ENCODE data around the gene MED19.
A peak's percentile ranks its signal among the peaks of the same experiment; 100 is the strongest.
"Not testable (repeated sequence)": the region's sequence is repeated elsewhere in the genome, so short reads cannot be mapped to it uniquely, and the experiment has no call there.

MED19 gene

DNA sequence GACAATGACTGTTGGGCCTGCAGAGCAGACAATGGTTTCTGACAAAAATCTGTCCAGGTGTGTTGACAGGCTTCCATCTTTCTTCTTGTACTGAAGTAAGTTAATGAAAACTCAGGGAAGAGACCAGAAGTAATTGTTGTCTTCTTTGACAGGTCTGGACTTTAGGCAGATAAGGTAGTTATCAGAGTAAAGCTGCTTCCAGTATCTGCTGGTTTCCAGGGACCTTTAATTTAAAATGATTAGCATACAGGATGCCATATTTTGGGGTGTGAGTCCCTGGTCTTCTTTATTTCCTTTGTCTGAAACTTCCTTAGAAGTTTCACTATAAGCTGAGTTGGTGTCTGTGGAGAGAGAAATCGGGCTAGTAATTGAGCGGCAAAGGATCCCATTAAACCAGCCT is 1.8 kb upstream of the MED19 start:
- no peak overlapping the region for H4K91ac ChIP-seq (ENCODE audit: low read depth, low read length, poor library complexity)
- H3K23ac ChIP-seq (ENCODE audit: low read depth, low read length, poor library complexity) = no peak overlapping the region
- no peak overlapping the region for H2BK15ac ChIP-seq (ENCODE audit: low read length)
- H3K4me2 ChIP-seq (ENCODE audit: insufficient read depth, low read length, poor library complexity, severe bottlenecking) = no peak overlapping the region
- no peak overlapping the region for H3K9ac ChIP-seq (ENCODE audit: low read depth, low read length, poor library complexity)
- no peak overlapping the region for H2BK120ac ChIP-seq (ENCODE audit: low read depth, low read length)
- no peak overlapping the region for H3K14ac ChIP-seq (ENCODE audit: low read length)
- H3K79me1 ChIP-seq (ENCODE audit: low read depth, low read length) = peaks cover 12% of the 10 kb centered on the region
- no peak overlapping the region for H2AK5ac ChIP-seq (ENCODE audit: low read depth, low read length)
- H3K4me3 ChIP-seq (ENCODE audit: low read length in 2 of 2) = peak overlapping the region in 1 of 2 donors; percentile 97
- DNase-seq (ENCODE audit: low spot score) = no peak
- no peak overlapping the region for H4K8ac ChIP-seq (ENCODE audit: low read depth, low read length)
- H3K27me3 ChIP-seq (ENCODE audit: control insufficient read depth in 3 of 3, insufficient read depth in 3 of 3, low read depth in 1 of 3, low read length in 3 of 3) = no peaks in the 10 kb centered on the region
- peaks cover 6 to 12% of the 10 kb centered on the region in 2 donors for H3K4me1 ChIP-seq (ENCODE audit: control insufficient read depth in 2 of 2, insufficient read depth in 1 of 2, low read depth in 1 of 2, low read length in 2 of 2)
- no peak overlapping the region for H3K4ac ChIP-seq (ENCODE audit: low read length)
- H3K36me3 ChIP-seq (replicated peaks in 1 of 2; ENCODE audit: control insufficient read depth in 2 of 2, insufficient read depth in 2 of 2, low read length in 2 of 2) = peaks cover 4 to 20% of the 10 kb centered on the region in 2 donors
- H2BK5ac ChIP-seq (ENCODE audit: low read length) = no peak overlapping the region
- H2BK12ac ChIP-seq (ENCODE audit: low read length) = no peak overlapping the region
- H3K27ac ChIP-seq (replicated peaks; ENCODE audit: low read length) = no peak overlapping the region
- WGBS, 2 donors (ENCODE audit: extremely low coverage in 2 of 2, insufficient read length in 2 of 2, insufficient replicate concordance in 1 of 2) = no CpG with 5 or more reads among the region's 2 CpGs
- no peak overlapping the region for H2AFZ ChIP-seq (ENCODE audit: low read length)
- H3K9me3 ChIP-seq (replicated peaks in 1 of 2; ENCODE audit: control insufficient read depth in 2 of 2, insufficient read depth in 1 of 2, low read depth in 1 of 2, low read length in 2 of 2) = peaks cover 0 to 6% of the 10 kb centered on the region in 2 donors
- no peak overlapping the region for H3K18ac ChIP-seq (ENCODE audit: low read length)

DNA sequence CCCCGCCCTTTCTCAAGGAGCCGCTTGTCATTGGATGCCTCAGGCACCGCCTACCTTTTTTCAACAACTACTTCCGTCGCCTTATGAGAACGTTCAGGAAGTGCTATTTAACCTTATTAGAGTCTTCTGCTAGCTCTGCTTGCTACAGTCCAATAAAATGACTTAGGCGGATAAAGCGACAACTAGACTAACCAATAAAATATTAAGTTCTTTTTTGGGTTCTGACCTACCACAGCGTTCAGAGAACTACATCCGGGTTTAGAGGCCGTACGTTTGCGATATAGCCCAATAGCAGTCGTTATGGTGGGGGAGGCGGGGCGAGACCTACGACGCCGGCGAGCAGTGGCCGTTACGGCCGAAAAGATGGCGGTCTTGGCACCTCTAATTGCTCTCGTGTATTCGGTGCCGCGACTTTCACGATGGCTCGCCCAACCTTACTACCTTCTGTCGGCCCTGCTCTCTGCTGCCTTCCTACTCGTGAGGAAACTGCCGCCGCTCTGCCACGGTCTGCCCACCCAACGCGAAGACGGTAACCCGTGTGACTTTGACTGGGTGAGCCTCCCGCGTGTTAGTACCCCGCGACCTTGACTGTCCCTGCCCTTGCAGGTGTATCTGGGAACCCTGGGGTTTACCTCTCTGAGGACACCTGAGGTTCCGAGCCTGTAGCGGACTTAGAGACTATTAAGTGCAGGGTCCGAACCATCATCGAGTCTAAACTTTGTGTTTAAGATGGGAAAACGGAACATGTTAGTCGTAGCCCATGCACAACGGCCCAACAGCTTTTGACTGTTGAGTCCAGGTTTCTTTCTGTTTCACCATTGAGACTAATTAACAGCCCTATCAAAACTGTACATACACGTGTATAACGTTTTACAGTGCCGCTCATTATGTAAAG is 488 bp upstream of the MED19 start, which contains the start of gene TMX2:
Gene TMX2 (plus strand): TSS at position 338 of the 895 bp plus-strand sequence. CDS start 26 bp downstream, at position 364.
- peak within 1 kb of the TSS; percentile 89 for H3K27ac ChIP-seq (replicated peaks; ENCODE audit: low read length)
- H2AFZ ChIP-seq (ENCODE audit: low read length) = peak within 1 kb of the TSS; percentile 94
- H3K18ac ChIP-seq (ENCODE audit: low read length) = peak within 1 kb of the TSS; percentile 97
- H3K9ac ChIP-seq (ENCODE audit: low read depth, low read length, poor library complexity) = peak within 1 kb of the TSS; percentile 98
- H4K8ac ChIP-seq (ENCODE audit: low read depth, low read length) = peak within 1 kb of the TSS; percentile 70
- peak within 1 kb of the TSS; percentile 19 for H2AK5ac ChIP-seq (ENCODE audit: low read depth, low read length)
- WGBS, 2 donors (ENCODE audit: extremely low coverage in 2 of 2, insufficient read length in 2 of 2, insufficient replicate concordance in 1 of 2) = no CpG with 5 or more reads among the region's 53 CpGs
- peak within 1 kb of the TSS; percentile 90 for H2BK5ac ChIP-seq (ENCODE audit: low read length)
- no peak within 1 kb of the TSS for H2BK120ac ChIP-seq (ENCODE audit: low read depth, low read length)
- peak within 1 kb of the TSS; percentile 63 for H2BK15ac ChIP-seq (ENCODE audit: low read length)
- peak within 1 kb of the TSS; percentile 44 for H2BK12ac ChIP-seq (ENCODE audit: low read length)
- H3K14ac ChIP-seq (ENCODE audit: low read length) = peak within 1 kb of the TSS; percentile 72
- no peak within 1 kb of the TSS for H4K91ac ChIP-seq (ENCODE audit: low read depth, low read length, poor library complexity)
- H3K23ac ChIP-seq (ENCODE audit: low read depth, low read length, poor library complexity) = peak within 1 kb of the TSS; percentile 67
- H3K79me1 ChIP-seq (ENCODE audit: low read depth, low read length) = peaks cover 12% of the 10 kb centered on the region
- H3K27me3 ChIP-seq (ENCODE audit: control insufficient read depth in 3 of 3, insufficient read depth in 3 of 3, low read depth in 1 of 3, low read length in 3 of 3) = no peaks in the 10 kb centered on the region
- peak; percentile 96 for DNase-seq (ENCODE audit: low spot score)
- H3K4me3 ChIP-seq (ENCODE audit: low read length in 2 of 2) = peak within 1 kb of the TSS; percentile 92 to 97
- peak within 1 kb of the TSS; percentile 87 for H3K4ac ChIP-seq (ENCODE audit: low read length)
- no peaks in the 10 kb centered on the region for H3K9me3 ChIP-seq (replicated peaks in 1 of 2; ENCODE audit: control insufficient read depth in 2 of 2, insufficient read depth in 1 of 2, low read depth in 1 of 2, low read length in 2 of 2)
- H3K4me1 ChIP-seq (ENCODE audit: control insufficient read depth in 2 of 2, insufficient read depth in 1 of 2, low read depth in 1 of 2, low read length in 2 of 2) = peaks cover 6 to 12% of the 10 kb centered on the region in 2 donors
- H3K4me2 ChIP-seq (ENCODE audit: insufficient read depth, low read length, poor library complexity, severe bottlenecking) = peak within 1 kb of the TSS; percentile 82
- peaks cover 0 to 25% of the 10 kb centered on the region in 2 donors for H3K36me3 ChIP-seq (replicated peaks in 1 of 2; ENCODE audit: control insufficient read depth in 2 of 2, insufficient read depth in 2 of 2, low read length in 2 of 2)

DNA sequence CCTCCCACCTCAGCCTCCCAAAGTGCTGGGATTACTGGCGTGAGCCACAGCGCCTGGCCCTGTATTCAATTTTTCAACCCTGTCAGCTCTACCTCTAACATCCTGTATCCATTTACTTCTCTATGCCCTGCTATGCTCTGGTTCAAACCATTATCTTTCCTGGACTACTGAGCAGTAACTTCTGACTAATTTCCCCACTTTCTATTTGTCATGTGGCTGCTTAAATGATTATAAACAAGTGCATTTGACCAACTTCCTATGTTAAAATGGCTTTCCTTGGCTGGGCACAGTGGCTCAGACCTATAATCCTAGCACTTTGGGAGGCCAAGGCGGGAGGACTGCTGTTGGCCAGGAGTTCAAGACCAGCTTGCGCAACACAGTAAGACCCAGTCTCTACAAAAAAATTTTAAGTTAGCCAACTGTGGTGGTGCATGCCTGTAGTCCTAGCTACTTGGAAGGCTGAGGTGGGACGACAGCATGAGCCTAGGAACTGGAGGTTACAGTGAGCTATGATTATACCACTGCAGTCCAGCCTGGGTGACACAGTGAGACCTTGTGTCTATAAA is 2.1 kb downstream of the MED19 start:
- no peaks in the 10 kb centered on the region for H3K27me3 ChIP-seq (ENCODE audit: control insufficient read depth in 3 of 3, insufficient read depth in 3 of 3, low read depth in 1 of 3, low read length in 3 of 3)
- H3K4me2 ChIP-seq (ENCODE audit: insufficient read depth, low read length, poor library complexity, severe bottlenecking) = no peak overlapping the region
- H3K27ac ChIP-seq (replicated peaks; ENCODE audit: low read length) = no peak overlapping the region
- no peak overlapping the region for H2BK120ac ChIP-seq (ENCODE audit: low read depth, low read length)
- H4K8ac ChIP-seq (ENCODE audit: low read depth, low read length) = no peak overlapping the region
- H3K9me3 ChIP-seq (replicated peaks in 1 of 2; ENCODE audit: control insufficient read depth in 2 of 2, insufficient read depth in 1 of 2, low read depth in 1 of 2, low read length in 2 of 2) = no peaks in the 10 kb centered on the region
- H3K9ac ChIP-seq (ENCODE audit: low read depth, low read length, poor library complexity) = no peak overlapping the region
- H3K4me3 ChIP-seq (ENCODE audit: low read length in 2 of 2) = no peak overlapping the region
- no peak overlapping the region for H2AK5ac ChIP-seq (ENCODE audit: low read depth, low read length)
- H3K4ac ChIP-seq (ENCODE audit: low read length) = no peak overlapping the region
- H3K4me1 ChIP-seq (ENCODE audit: control insufficient read depth in 2 of 2, insufficient read depth in 1 of 2, low read depth in 1 of 2, low read length in 2 of 2) = peaks cover 6 to 12% of the 10 kb centered on the region in 2 donors
- H2BK12ac ChIP-seq (ENCODE audit: low read length) = no peak overlapping the region
- H3K14ac ChIP-seq (ENCODE audit: low read length) = no peak overlapping the region
- WGBS, 2 donors (ENCODE audit: extremely low coverage in 2 of 2, insufficient read length in 2 of 2, insufficient replicate concordance in 1 of 2) = no CpG with 5 or more reads among the region's 5 CpGs
- H4K91ac ChIP-seq (ENCODE audit: low read depth, low read length, poor library complexity) = no peak overlapping the region
- H2BK5ac ChIP-seq (ENCODE audit: low read length) = no peak overlapping the region
- H3K36me3 ChIP-seq (replicated peaks in 1 of 2; ENCODE audit: control insufficient read depth in 2 of 2, insufficient read depth in 2 of 2, low read length in 2 of 2) = peaks cover under 1 to 47% of the 10 kb centered on the region in 2 donors
- no peak overlapping the region for H3K23ac ChIP-seq (ENCODE audit: low read depth, low read length, poor library complexity)
- no peak for DNase-seq (ENCODE audit: low spot score)
- peaks cover 12% of the 10 kb centered on the region for H3K79me1 ChIP-seq (ENCODE audit: low read depth, low read length)
- no peak overlapping the region for H3K18ac ChIP-seq (ENCODE audit: low read length)
- H2BK15ac ChIP-seq (ENCODE audit: low read length) = no peak overlapping the region
- H2AFZ ChIP-seq (ENCODE audit: low read length) = no peak overlapping the region

DNA sequence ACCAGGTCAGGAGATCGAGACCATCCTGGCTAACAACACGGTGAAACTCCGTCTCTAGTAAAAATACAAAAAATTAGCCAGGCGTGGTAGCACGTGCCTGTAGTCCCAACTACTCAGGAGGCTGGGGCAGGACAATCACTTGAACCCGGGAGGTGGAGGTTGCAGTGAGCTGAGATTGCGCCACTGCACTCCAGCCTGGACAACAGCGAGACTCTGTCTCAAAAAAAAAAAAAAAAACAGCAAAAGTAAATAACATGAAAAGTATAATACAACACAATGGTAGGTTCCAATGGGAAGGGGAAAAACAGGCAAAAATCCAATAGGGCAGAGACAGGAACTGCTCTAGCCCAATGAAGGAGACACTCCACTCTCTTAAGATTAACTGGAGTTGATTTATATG is 6.6 kb downstream of the MED19 start:
- not testable (repeated sequence) for H2AK5ac ChIP-seq (ENCODE audit: low read depth, low read length); H3K18ac ChIP-seq (ENCODE audit: low read length); H3K4me2 ChIP-seq (ENCODE audit: insufficient read depth, low read length, poor library complexity, severe bottlenecking); H2BK15ac ChIP-seq (ENCODE audit: low read length); H3K79me1 ChIP-seq (ENCODE audit: low read depth, low read length); H3K27me3 ChIP-seq (ENCODE audit: control insufficient read depth in 3 of 3, insufficient read depth in 3 of 3, low read depth in 1 of 3, low read length in 3 of 3); H4K8ac ChIP-seq (ENCODE audit: low read depth, low read length); H3K9me3 ChIP-seq (replicated peaks in 1 of 2; ENCODE audit: control insufficient read depth in 2 of 2, insufficient read depth in 1 of 2, low read depth in 1 of 2, low read length in 2 of 2); H3K27ac ChIP-seq (replicated peaks; ENCODE audit: low read length); H3K9ac ChIP-seq (ENCODE audit: low read depth, low read length, poor library complexity); H2BK12ac ChIP-seq (ENCODE audit: low read length); H2BK5ac ChIP-seq (ENCODE audit: low read length); H3K4me3 ChIP-seq (ENCODE audit: low read length in 2 of 2); H3K23ac ChIP-seq (ENCODE audit: low read depth, low read length, poor library complexity); H2BK120ac ChIP-seq (ENCODE audit: low read depth, low read length); H2AFZ ChIP-seq (ENCODE audit: low read length); H4K91ac ChIP-seq (ENCODE audit: low read depth, low read length, poor library complexity); DNase-seq (ENCODE audit: low spot score); H3K4me1 ChIP-seq (ENCODE audit: control insufficient read depth in 2 of 2, insufficient read depth in 1 of 2, low read depth in 1 of 2, low read length in 2 of 2); H3K4ac ChIP-seq (ENCODE audit: low read length); H3K14ac ChIP-seq (ENCODE audit: low read length)
- no CpG with 5 or more reads among the region's 8 CpGs for WGBS, 2 donors (ENCODE audit: extremely low coverage in 2 of 2, insufficient read length in 2 of 2, insufficient replicate concordance in 1 of 2)
- peaks cover 21 to 82% of the 10 kb centered on the region in 2 donors for H3K36me3 ChIP-seq (replicated peaks in 1 of 2; ENCODE audit: control insufficient read depth in 2 of 2, insufficient read depth in 2 of 2, low read length in 2 of 2)
